Jurkat, Clone E6-1 (cell line): Measurements from ENCODE around the gene TGM1.
"Not testable (repeated sequence)": the region's sequence is repeated elsewhere in the genome, so short reads cannot be mapped to it uniquely, and the experiment has no call there.

ENCODE experiments used
- DNase-seq: peaks from one replicate; pipeline ENCODE4 v3.0.0-alpha.2; 2011; ENCODE audit warnings: low read depth, low spot score
- H3K4me3 ChIP-seq: 2 replicates; pipeline ENCODE4 v1.5.1; 2011; ENCODE audit warnings: mild to moderate bottlenecking, low read length, control low read depth, moderate library complexity

TGM1 gene

GRCh38 chr14:24219080-24219479, 43.9 kb downstream of the TGM1 start:
- no peak for DNase-seq
- no peak overlapping the region for H3K4me3 ChIP-seq

GRCh38 chr14:24216876-24217275, 46.1 kb downstream of the TGM1 start:
- not testable (repeated sequence) for H3K4me3 ChIP-seq

GRCh38 chr14:24216345-24216699, 46.7 kb downstream of the TGM1 start:
- peak overlapping the region; percentile 95 for H3K4me3 ChIP-seq
- DNase-seq: no peak

More at GRCh38 chr14:24216876-24217275, 46.1 kb downstream of the TGM1 start:
- not testable (repeated sequence) for DNase-seq

- DNase-seq: peak; percentile 94
- H3K4me3 ChIP-seq: peak within 1 kb of the TSS; percentile 95
Observed at GRCh38 chr14:24215495-24216344, 47.3 kb downstream of the TGM1 start, which contains the start of gene MDP1. Gene MDP1, minus strand, starts transcription at chr14:24216066. Its CDS starts 111 bp downstream, at chr14:24215955.

- DNase-seq: no peak
- peak overlapping the region; percentile 85 for H3K4me3 ChIP-seq
Observed at GRCh38 chr14:24213866-24214662, 48.9 kb downstream of the TGM1 start.

GRCh38 chr14:24212924-24213865, 49.8 kb downstream of the TGM1 start, which contains the start of gene CHMP4A:
Gene CHMP4A, minus strand, starts transcription at chr14:24213488. Its CDS starts 49 bp downstream, at chr14:24213439.
- H3K4me3 ChIP-seq: peak within 1 kb of the TSS; percentile 85
- peak; percentile 96 for DNase-seq

GRCh38 chr14:24211311-24211710, 51.7 kb downstream of the TGM1 start:
- no peak for DNase-seq
- no peak overlapping the region for H3K4me3 ChIP-seq

GRCh38 chr14:24207625-24208024, 55.4 kb downstream of the TGM1 start:
- H3K4me3 ChIP-seq: no peak overlapping the region
- DNase-seq: no peak

- DNase-seq: peak; percentile 37
- H3K4me3 ChIP-seq: no peak overlapping the region
Observed at GRCh38 chr14:24207104-24207551, 55.8 kb downstream of the TGM1 start.

- H3K4me3 ChIP-seq: no peak overlapping the region
- DNase-seq: no peak
Observed at GRCh38 chr14:24206260-24207103, 56.5 kb downstream of the TGM1 start.

- DNase-seq: no peak
- no peak overlapping the region for H3K4me3 ChIP-seq
Observed at GRCh38 chr14:24204163-24205146, 58.5 kb downstream of the TGM1 start.

GRCh38 chr14:24203249-24203886, 59.6 kb downstream of the TGM1 start:
- DNase-seq, H3K4me3 ChIP-seq: not testable (repeated sequence)

GRCh38 chr14:24202538-24202937, 60.4 kb downstream of the TGM1 start:
- not testable (repeated sequence) for H3K4me3 ChIP-seq

More at GRCh38 chr14:24202538-24202937, 60.4 kb downstream of the TGM1 start:
- DNase-seq: not testable (repeated sequence)
